GM06990 (cell line): Measurements from ENCODE around the gene TXNDC2.

Experiments
- DNase-seq: peaks from one replicate; pipeline ENCODE4 v3.0.0-alpha.2; 2011; ENCODE audit not compliant: insufficient read length; ENCODE audit errors: extremely low read depth
- H3K27me3 ChIP-seq: replicated peaks from 2 replicates; pipeline ENCODE4 v1.6.0; 2011; ENCODE audit warnings: low read length; ENCODE audit not compliant: control insufficient read depth, insufficient read depth
- H3K36me3 ChIP-seq: 2 replicates; pipeline ENCODE4 v1.5.1; 2011; ENCODE audit warnings: low read length; ENCODE audit not compliant: control insufficient read depth, insufficient read depth
- H3K4me3 ChIP-seq: replicated peaks from 2 replicates; pipeline ENCODE4 v1.5.1; 2011; ENCODE audit warnings: low read depth, mild to moderate bottlenecking, control low read depth, low read length
- CTCF ChIP-seq: IDR thresholded peaks from 2 replicates; pipeline ENCODE4 v1.5.1; 2011; ENCODE audit warnings: low read length, control low read depth, mild to moderate bottlenecking, inconsistent platforms; ENCODE audit not compliant: insufficient read depth, poor library complexity, severe bottlenecking

Gene TXNDC2

GRCh38 chr18:9934274-9934673 is 48.5 kb downstream of the TXNDC2 start:
- Histone ChIP-seq H3K36me3 (peaks cover 2% of the 10 kb centered on the region), H3K27me3 (no peaks in the 10 kb centered on the region), H3K4me3 (no peak overlapping the region)
- no peak for DNase-seq
- TF ChIP-seq CTCF = no peak
